ENCODE measurements around the gene RALGAPB. TPM values are rescaled to one million over a fixed set of nuclear protein-coding genes. Genes with fewer than 3 reads are reported as not detected.

Gene RALGAPB
- total and polyA plus RNA-seq, 12 donors = 8.4 to 28.2 (median 25.6) TPM

DNA sequence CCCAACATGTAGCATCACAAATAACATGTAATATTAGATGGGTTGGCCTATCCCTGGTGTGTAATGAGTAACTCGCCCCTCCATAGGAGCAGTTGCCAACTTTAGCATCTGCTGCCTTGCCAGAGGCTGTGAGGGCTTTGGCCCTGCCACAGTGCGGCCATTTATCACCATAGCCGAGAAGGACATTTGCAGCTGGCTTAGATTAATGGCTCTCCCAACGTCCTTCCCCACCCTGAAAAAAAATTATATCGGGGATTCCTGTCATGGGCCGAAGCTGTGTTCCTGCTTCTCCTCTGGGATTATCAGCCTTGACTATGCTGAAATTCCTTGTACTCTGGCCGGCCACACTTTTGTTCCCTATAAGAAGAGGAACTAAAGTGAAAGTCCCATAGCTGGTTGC lies 100.8 kb downstream of the RALGAPB start:
- ATAC-seq (peak in 1 of 8 donors; percentile 29), DNase-seq (no peak)
- TF ChIP-seq, protein P1, sequence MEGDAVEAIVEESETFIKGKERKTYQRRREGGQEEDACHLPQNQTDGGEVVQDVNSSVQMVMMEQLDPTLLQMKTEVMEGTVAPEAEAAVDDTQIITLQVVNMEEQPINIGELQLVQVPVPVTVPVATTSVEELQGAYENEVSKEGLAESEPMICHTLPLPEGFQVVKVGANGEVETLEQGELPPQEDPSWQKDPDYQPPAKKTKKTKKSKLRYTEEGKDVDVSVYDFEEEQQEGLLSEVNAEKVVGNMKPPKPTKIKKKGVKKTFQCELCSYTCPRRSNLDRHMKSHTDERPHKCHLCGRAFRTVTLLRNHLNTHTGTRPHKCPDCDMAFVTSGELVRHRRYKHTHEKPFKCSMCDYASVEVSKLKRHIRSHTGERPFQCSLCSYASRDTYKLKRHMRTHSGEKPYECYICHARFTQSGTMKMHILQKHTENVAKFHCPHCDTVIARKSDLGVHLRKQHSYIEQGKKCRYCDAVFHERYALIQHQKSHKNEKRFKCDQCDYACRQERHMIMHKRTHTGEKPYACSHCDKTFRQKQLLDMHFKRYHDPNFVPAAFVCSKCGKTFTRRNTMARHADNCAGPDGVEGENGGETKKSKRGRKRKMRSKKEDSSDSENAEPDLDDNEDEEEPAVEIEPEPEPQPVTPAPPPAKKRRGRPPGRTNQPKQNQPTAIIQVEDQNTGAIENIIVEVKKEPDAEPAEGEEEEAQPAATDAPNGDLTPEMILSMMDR (IDR thresholded peaks at IDR 0.05) = no peak
- peaks cover 0 to 98% (median 40%) of the 10 kb centered on the region in 9 donors for H3K36me3 ChIP-seq
- H3K27ac ChIP-seq = no peak overlapping the region
- no peaks in the 10 kb centered on the region for H3K27me3 ChIP-seq
- no peaks in the 10 kb centered on the region for H3K4me1 ChIP-seq
- no peaks in the 10 kb centered on the region for H3K9me3 ChIP-seq
- no peak overlapping the region for H3K4me3 ChIP-seq
- 70 to 73% methylated on average over 7 of the region's 7 CpGs for WGBS, 2 donors
- intact Hi-C loops (cut with DNase I) = loop anchor here in 1 of 10 donors (2.0 kb wide), 1 partner anchor 23 kb away; no protein-coding TSS in a partner anchor

DNA sequence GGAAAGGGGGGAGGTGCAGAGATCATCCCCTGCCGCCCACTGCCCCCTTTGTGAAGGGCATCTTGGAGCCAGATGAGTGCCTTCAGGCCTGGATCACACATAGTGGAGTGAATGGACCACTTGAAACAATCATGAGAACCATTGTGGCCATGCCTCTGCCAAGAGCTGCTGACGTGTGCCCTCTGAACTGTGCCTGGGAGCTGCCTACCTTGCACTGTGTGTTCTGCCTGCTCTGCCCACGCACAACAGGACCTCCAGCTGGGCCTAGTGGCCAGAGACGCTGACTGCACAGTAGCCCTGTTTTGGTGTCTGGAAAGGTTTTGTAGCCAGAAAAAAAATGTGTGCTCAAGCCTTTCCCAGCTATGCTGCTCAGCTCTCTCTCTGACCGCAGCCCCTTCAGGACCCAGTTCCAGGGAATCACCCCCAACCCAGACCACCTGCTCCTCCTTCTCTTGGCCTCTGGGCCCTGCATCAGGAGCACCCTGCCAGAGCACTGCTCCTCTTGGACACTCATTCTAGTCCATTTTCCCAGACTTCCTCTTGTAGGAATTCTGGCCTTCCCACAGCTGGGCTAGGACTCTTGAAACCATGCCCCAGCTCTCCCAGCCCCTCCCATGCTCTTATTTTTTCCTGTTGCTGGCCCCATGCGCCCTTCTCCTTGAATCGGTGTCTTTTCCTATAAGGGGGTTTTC lies 106.7 kb downstream of the RALGAPB start:
- H3K27ac ChIP-seq = peak overlapping the region in 2 of 10 donors; percentile 6 to 18
- H3K27me3 ChIP-seq = peaks cover 0 to under 1% (median 0%) of the 10 kb centered on the region in 7 donors
- TF ChIP-seq, protein P1 (IDR thresholded peaks at IDR 0.05) = no peak
- no peaks in the 10 kb centered on the region for H3K9me3 ChIP-seq
- H3K36me3 ChIP-seq = peaks cover 0 to 39% (median 15%) of the 10 kb centered on the region in 9 donors
- 44 to 52% methylated on average over 7 of the region's 7 CpGs for WGBS, 2 donors
- peaks cover 0 to 28% (median 18%) of the 10 kb centered on the region in 9 donors for H3K4me1 ChIP-seq
- no peak overlapping the region for H3K4me3 ChIP-seq
- DNase-seq (peak; percentile 43 to 48), ATAC-seq (peak; percentile 44 to 89 (median 80))
- intact Hi-C loops (cut with DNase I) = no loop called here

DNA sequence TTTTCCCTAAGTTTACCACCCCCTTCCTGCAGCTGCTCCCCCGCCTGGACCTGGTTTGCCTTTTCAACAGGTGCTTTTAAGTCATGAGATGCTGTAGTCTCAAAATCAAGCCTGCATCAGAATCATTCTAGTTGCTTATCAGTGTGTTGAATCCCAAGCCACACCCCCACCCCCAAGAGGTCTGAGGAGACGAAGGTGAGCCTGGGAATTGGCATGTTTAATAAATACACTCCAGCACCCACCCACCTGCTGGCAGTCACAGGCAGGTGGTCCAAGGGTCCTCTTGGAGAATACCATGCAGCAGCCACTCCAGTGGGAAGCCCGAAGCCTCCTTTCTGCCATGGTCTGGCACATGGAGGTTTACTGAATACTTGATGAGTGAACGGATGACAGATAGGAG lies 107.3 kb downstream of the RALGAPB start:
- intact Hi-C loops (cut with DNase I) = no loop called here

DNA sequence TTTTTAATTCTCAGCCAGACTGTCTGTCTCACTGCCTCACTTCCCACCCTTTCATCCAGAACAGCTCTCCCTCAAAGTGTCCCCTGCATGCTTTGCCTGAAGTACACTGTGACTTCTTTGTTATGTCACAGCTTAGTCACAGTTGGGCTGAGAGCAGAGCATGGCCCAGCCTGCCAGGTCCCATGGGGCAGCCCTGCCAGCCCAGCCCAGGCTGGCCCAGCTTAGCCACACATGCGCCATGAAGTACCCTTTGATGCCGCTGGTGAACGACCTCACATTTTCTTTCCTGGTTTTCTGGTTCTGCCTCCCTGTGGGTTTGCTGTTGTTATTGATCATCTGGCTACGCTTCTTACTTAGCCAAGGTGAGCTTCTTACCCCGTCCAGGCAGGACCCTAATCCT lies 108.4 kb downstream of the RALGAPB start, which contains the start of gene ADIG:
ADIG (plus strand) TSS at position 185 of the 400 bp plus-strand sequence; CDS start at position 239, 54 bp downstream.
- TF ChIP-seq, protein P1 (IDR thresholded peaks at IDR 0.05) = no peak
- Histone ChIP-seq H3K4me3 (no peak within 1 kb of the TSS), H3K4me1 (peaks cover 0 to 28% (median 18%) of the 10 kb centered on the region in 9 donors), H3K27me3 (peaks cover 0 to 4% (median 0%) of the 10 kb centered on the region in 7 donors), H3K27ac (peak within 1 kb of the TSS in 3 of 10 donors; percentile 8 to 53 (median 35)), H3K9me3 (no peaks in the 10 kb centered on the region), H3K36me3 (peaks cover 0 to 22% (median 0%) of the 10 kb centered on the region in 9 donors)
- intact Hi-C loops (cut with DNase I) = no loop called here
- DNase-seq (peak; percentile 40 to 62), ATAC-seq (peak; percentile 81 to 94 (median 88))
- WGBS, 2 donors = 54% methylated on average over 5 of the region's 5 CpGs

More for the DNA sequence above, 107.3 kb downstream of the RALGAPB start:
- H3K4me3 ChIP-seq = no peak overlapping the region
- DNase-seq (no peak), ATAC-seq (no peak)
- peaks cover 0 to 4% (median 0%) of the 10 kb centered on the region in 7 donors for H3K27me3 ChIP-seq
- H3K27ac ChIP-seq = no peak overlapping the region
- peaks cover 0 to 28% (median 18%) of the 10 kb centered on the region in 9 donors for H3K4me1 ChIP-seq
- 62 to 69% methylated on average over 4 of the region's 4 CpGs for WGBS, 2 donors
- peaks cover 0 to 33% (median 10%) of the 10 kb centered on the region in 9 donors for H3K36me3 ChIP-seq
- TF ChIP-seq, protein P1 (IDR thresholded peaks at IDR 0.05) = no peak
- no peaks in the 10 kb centered on the region for H3K9me3 ChIP-seq
